Cardiac fibroblast (primary cell): ENCODE data around the gene IFT27.
A peak's percentile ranks its signal among the peaks of the same experiment; 100 is the strongest.

ENCODE experiments used
- DNase-seq, 2 donors: peaks; one replicate each; pipeline versions ENCODE4 v3.0.0 to v3.0.0-alpha.2; 2010; ENCODE audit warnings: low read depth in 2 of 2
- H3K4me3 ChIP-seq, 2 donors: replicated peaks in 1 of 2; 1 replicate in 1 of 2; 2 replicates in 1 of 2; pipeline ENCODE4 v1.5.1; 2011; ENCODE audit warnings: low read depth in 2 of 2, low read length in 2 of 2, mild to moderate bottlenecking in 2 of 2, moderate library complexity in 1 of 2
- CTCF ChIP-seq: IDR thresholded peaks from one replicate; pipeline ENCODE4 v1.5.1; 2011; ENCODE audit warnings: low read depth, mild to moderate bottlenecking, low read length, inconsistent platforms

The IFT27 gene

DNA sequence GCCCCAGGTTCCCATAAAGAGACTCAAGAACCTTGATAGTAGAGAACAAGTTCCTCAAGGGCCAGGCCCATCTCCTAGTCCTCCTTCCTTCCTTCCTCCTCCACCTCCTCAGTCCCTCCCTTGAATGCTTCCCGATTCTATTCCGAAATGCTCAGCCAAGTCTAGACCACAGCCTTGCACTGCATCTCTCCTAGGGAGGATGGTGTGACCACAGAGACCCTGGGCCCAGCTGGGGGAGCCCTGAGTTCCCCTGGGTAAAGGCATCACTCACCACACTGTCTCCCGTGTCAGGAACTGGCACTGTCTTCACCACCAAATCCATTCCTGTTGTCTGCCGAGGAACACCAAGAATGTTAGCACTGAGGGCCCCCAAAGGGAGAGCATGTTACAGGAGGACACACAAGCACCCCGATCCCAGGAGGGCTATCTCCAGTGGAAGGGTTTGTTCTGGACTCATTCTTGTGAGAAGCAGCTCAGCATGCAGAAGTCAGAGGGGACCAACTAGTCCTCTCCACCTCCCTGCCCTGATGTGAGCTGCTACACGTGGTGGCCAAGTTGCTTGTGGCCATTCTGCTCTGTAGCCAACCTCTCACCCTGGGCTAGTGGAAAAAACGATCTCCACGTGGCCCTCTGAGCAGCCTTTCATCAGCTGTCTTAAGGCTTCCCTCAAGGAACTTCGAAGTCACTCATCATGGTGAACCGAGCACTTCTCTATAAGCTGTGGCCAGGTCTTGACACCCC lies 8.7 kb downstream of the IFT27 start:
- no peak for TF ChIP-seq CTCF

GRCh38 chr22:36765943-36766450 lies 9.9 kb downstream of the IFT27 start:
- no peak for TF ChIP-seq CTCF
- peak in 1 of 2 donors; percentile 22 for DNase-seq
- H3K4me3 ChIP-seq: no peak overlapping the region

More for the DNA sequence above, 8.7 kb downstream of the IFT27 start:
- no peak for DNase-seq
- no peak overlapping the region for H3K4me3 ChIP-seq

- no peak for DNase-seq
- TF ChIP-seq CTCF: no peak
- no peak overlapping the region for H3K4me3 ChIP-seq
Measured at GRCh38 chr22:36765131-36765942, 10.6 kb downstream of the IFT27 start.

DNA sequence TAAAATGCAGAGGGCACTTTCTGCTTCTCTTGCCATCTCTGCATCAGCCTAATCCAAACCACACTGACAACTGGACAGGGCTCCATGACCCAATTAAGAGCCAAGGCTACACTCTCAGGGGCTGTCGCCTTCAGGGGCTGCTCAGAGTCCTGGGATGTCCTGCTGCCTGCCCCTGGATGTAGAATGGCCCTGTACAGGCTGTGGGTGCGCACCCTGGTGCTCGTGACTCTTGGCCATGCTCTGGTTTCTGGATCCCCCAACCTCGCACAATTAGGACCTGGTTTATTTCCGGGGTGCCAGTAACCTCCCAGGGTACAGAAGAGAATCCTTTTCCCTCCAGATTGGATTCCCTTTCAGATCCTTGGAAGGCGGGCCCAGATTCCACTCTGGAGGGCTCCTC lies 11.3 kb downstream of the IFT27 start:
- no peak for DNase-seq
- no peak for TF ChIP-seq CTCF
- H3K4me3 ChIP-seq: no peak overlapping the region

DNA sequence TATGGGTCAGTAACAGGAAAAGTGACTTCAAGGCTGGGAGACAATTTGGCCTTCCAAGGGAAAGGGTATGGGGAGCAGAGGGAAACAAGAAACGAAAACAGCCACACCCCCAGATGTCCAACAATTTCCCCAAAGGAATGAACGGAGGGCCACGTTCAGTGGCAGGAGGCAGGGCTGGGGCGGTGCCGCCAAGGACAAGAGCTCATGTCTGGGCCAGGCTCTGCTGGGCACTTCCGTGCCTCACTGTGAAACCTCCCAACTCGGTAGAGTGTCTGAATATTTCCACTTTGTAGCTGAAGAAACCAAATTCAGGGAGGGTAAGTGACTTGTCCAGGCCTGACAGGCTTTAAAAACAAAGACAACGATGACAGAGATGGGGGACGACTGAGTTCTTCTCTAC lies 11.9 kb downstream of the IFT27 start:
- H3K4me3 ChIP-seq: no peak overlapping the region
- DNase-seq: no peak
- TF ChIP-seq CTCF: no peak

DNA sequence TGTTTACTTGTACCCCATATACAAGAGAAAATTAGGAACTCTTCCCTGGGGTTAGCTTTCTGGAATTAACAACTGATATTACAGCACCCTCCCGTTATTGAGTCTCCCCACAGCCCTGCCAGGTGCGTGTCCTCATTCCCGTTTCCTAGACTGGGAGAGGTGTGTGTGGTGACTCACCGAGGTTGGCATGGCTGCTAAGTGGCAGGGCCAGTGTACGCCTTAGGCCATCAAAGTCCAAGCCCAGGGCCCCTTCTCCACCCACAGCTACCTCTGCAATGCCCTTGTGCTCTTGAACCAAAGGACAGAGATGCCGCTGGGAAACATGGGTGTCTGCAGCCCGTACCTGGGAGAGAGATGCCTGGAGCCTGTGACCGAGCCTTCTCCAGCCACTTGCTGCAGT lies 12.3 kb downstream of the IFT27 start:
- TF ChIP-seq CTCF: no peak
- DNase-seq: no peak
- no peak overlapping the region for H3K4me3 ChIP-seq
